ENCODE measurements around the gene BASP1.
"Not testable (repeated sequence)": the region's sequence is repeated elsewhere in the genome, so short reads cannot be mapped to it uniquely, and the experiment has no call there.

The BASP1 gene

GRCh38 chr5:17257705-17258273, 40.4 kb downstream of the BASP1 start:
- DNase-seq, result no peak

GRCh38 chr5:17258431-17258830, 41.0 kb downstream of the BASP1 start:
- DNase-seq, result no peak

- DNase-seq, result not testable (repeated sequence)
Measured at GRCh38 chr5:17259012-17259411, 41.6 kb downstream of the BASP1 start.

- no peak for DNase-seq
Measured at GRCh38 chr5:17259630-17260257, 42.3 kb downstream of the BASP1 start.

- no peak for DNase-seq
Measured at GRCh38 chr5:17260549-17260948, 43.1 kb downstream of the BASP1 start.

GRCh38 chr5:17261075-17261474, 43.6 kb downstream of the BASP1 start:
- no peak for DNase-seq

GRCh38 chr5:17265041-17265440, 47.6 kb downstream of the BASP1 start:
- no peak for DNase-seq

GRCh38 chr5:17267106-17267505, 49.7 kb downstream of the BASP1 start:
- DNase-seq, result no peak

GRCh38 chr5:17269201-17269600, 51.8 kb downstream of the BASP1 start:
- no peak for DNase-seq

GRCh38 chr5:17272111-17272510, 54.7 kb downstream of the BASP1 start:
- no peak for DNase-seq

- DNase-seq, result no peak
Measured at GRCh38 chr5:17275289-17276158, 58.1 kb downstream of the BASP1 start.

GRCh38 chr5:17276445-17276844, 59.0 kb downstream of the BASP1 start:
- no peak for DNase-seq

- DNase-seq, result no peak
Measured at GRCh38 chr5:17277907-17278306, 60.5 kb downstream of the BASP1 start.

- DNase-seq, result no peak
Measured at GRCh38 chr5:17278931-17279330, 61.5 kb downstream of the BASP1 start.

- no peak for DNase-seq
Measured at GRCh38 chr5:17279487-17279886, 62.1 kb downstream of the BASP1 start.

GRCh38 chr5:17282283-17283120, 65.1 kb downstream of the BASP1 start:
- DNase-seq, result no peak

GRCh38 chr5:17283121-17283415, 65.6 kb downstream of the BASP1 start:
- DNase-seq, result no peak

GRCh38 chr5:17287501-17288155, 70.2 kb downstream of the BASP1 start:
- no peak for DNase-seq

GRCh38 chr5:17288570-17288969, 71.1 kb downstream of the BASP1 start:
- no peak for DNase-seq

GRCh38 chr5:17289681-17290539, 72.5 kb downstream of the BASP1 start:
- DNase-seq, result no peak

GRCh38 chr5:17290540-17290974, 73.1 kb downstream of the BASP1 start:
- DNase-seq, result no peak

Data from activated CD4-positive, alpha-beta T cell treated with anti-CD3 and anti-CD28 coated beads, Interleukin-2, amount 50 U/mL, for 4 hours (primary cell).